WERI-Rb-1 (cell line): ENCODE data around the gene CNTD1.

Source experiments
- DNase-seq: peaks from one replicate; pipeline ENCODE4 v3.0.0-alpha.2; 2020
- H3K27ac ChIP-seq: fragments of 250-450 bp; sonication (Bioruptor Pico); 2 replicates; pipeline ENCODE4 v1.5.1; 2020; ENCODE audit warnings: mild to moderate bottlenecking, moderate library complexity
- H3K27me3 ChIP-seq: fragments of 250-450 bp; sonication (Bioruptor Pico); 2 replicates; pipeline ENCODE4 v1.5.1; 2021; ENCODE audit warnings: mild to moderate bottlenecking, low read depth, moderate library complexity; ENCODE audit not compliant: insufficient read depth, severe bottlenecking
- H3K36me3 ChIP-seq: fragments of 250-450 bp; sonication (Bioruptor Pico); 2 replicates; pipeline ENCODE4 v1.5.1; 2020; ENCODE audit warnings: mild to moderate bottlenecking, moderate library complexity
- H3K4me3 ChIP-seq: 2 replicates; pipeline ENCODE4 v1.5.1; 2011; ENCODE audit warnings: low read depth, mild to moderate bottlenecking, control low read depth, low read length
- H3K9me3 ChIP-seq: fragments of 250-450 bp; sonication (Bioruptor Pico); 2 replicates; pipeline ENCODE4 v1.5.1; 2021; ENCODE audit warnings: mild to moderate bottlenecking, moderate library complexity; ENCODE audit not compliant: severe bottlenecking
- CTCF ChIP-seq: IDR thresholded peaks from 2 replicates; pipeline ENCODE4 v1.5.1; 2011; ENCODE audit warnings: low read depth, mild to moderate bottlenecking, control low read depth, inconsistent platforms, low read length

The CNTD1 gene

DNA sequence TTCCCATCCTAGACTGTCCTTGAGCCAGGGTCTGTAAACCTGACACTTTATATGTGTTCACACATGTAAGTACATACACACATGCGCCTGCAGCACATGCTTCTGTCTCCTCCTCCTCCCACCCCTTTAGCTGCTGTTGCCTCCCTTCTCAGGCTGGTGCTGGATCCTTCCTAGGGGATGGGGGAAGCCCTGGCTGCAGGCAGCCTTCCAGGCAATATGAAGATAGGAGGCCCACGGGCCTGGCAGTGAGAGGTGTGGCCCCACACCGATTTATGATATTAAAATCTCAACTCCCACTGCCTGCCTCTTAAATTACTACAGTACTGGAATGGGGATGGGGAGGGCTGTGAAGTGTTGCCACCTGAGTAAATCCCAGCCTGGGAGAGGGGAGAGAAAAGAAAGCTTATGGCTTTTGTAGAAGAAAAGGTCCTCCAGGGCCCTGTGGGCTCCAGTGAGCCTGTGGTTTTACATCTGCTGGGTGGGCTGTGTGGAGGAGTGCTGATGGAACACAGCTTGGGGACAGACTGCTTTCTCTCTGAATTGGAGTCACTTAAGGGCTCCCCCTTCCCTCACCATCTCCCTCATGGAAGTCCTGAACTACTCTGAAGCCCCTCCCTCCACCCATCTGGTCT, 19.2 kb upstream of the CNTD1 start:
- Histone ChIP-seq H3K36me3 (peaks cover 44% of the 10 kb centered on the region), H3K27me3 (peaks cover 6% of the 10 kb centered on the region), H3K27ac (peak overlapping the region; percentile 36), H3K4me3 (peak overlapping the region; percentile 59), H3K9me3 (no peaks in the 10 kb centered on the region)
- no peak for TF ChIP-seq CTCF
- DNase-seq, result no peak

DNA sequence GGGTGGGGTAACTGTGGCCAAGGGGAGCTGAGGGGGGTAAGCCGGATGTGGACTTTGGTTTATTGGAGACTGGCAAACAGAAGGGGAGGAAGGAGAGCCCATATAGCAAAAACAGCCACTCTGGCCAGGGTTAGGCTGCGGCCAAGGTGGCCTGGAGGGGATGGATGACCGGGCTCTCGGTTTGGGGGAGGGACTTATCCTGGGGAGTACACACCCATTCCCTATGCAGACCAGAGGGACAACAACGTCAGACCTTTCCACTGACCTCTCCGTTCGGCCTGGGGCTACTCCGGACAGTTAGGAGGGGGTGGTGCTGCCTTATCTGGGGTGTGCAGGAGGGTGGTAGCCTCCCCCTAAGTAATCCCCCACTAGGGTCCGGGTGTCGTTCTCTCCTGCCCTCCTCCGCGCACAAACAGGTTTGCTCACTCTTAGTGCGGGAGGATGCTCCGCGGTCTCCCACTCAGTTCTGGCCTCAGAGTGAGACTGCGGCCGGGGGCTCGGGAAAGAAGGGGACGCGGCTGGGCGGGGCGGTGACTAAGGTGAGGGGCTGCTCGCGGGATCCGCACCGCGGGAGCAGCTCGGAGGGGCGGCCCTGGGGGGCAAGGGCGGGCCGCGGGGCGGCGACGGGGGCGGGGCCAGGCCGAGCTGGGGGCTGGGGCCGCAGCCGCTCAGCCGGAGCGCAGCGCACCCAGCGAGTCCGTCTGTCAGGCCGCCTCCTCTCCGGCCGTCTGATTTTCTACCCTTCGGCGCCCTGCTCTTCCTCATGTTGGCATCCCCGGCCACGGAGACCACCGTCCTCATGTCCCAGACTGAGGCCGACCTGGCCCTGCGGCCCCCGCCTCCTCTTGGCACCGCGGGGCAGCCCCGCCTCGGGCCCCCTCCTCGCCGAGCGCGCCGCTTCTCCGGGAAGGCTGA, 18.5 kb upstream of the CNTD1 start, which contains the start of gene WNK4:
Gene WNK4 (plus strand): TSS at position 675 of the 915 bp plus-strand sequence. CDS start 89 bp downstream, at position 764.
- Histone ChIP-seq H3K9me3 (no peaks in the 10 kb centered on the region), H3K36me3 (peaks cover 39% of the 10 kb centered on the region), H3K27ac (peak within 1 kb of the TSS; percentile 59), H3K27me3 (peaks cover 6% of the 10 kb centered on the region), H3K4me3 (peak within 1 kb of the TSS; percentile 59)
- DNase-seq, result peak; percentile 88
- TF ChIP-seq CTCF, result no peak

DNA sequence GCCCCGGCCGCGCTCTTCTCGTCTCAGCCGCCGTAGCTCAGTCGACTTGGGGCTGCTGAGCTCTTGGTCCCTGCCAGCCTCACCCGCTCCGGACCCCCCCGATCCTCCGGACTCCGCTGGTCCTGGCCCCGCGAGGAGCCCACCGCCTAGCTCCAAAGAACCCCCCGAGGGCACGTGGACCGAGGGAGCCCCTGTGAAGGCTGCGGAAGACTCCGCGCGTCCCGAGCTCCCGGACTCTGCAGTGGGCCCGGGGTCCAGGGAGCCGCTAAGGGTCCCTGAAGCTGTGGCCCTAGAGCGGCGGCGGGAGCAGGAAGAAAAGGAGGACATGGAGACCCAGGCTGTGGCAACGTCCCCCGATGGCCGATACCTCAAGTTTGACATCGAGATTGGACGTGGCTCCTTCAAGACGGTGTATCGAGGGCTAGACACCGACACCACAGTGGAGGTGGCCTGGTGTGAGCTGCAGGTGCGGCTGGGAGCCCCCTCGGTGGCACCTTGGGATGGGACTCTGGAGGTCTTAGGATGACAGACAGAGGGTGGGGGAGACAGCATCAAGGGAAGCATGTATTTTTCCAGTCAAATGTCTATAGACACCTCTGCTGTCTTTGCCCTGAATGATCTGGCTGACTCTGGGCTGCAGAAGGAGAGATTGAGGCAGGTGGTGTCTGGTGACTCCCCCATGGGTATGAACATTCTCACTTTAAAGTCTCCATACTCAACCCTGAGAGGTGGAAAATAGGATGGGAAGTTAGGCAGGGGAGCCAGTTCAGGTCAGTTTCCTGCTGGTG, 17.6 kb upstream of the CNTD1 start:
- peak; percentile 47 for DNase-seq
- Histone ChIP-seq H3K4me3 (peak overlapping the region; percentile 59), H3K9me3 (no peaks in the 10 kb centered on the region), H3K27ac (peak overlapping the region; percentile 59), H3K36me3 (peaks cover 30% of the 10 kb centered on the region), H3K27me3 (peaks cover 9% of the 10 kb centered on the region)
- no peak for TF ChIP-seq CTCF

DNA sequence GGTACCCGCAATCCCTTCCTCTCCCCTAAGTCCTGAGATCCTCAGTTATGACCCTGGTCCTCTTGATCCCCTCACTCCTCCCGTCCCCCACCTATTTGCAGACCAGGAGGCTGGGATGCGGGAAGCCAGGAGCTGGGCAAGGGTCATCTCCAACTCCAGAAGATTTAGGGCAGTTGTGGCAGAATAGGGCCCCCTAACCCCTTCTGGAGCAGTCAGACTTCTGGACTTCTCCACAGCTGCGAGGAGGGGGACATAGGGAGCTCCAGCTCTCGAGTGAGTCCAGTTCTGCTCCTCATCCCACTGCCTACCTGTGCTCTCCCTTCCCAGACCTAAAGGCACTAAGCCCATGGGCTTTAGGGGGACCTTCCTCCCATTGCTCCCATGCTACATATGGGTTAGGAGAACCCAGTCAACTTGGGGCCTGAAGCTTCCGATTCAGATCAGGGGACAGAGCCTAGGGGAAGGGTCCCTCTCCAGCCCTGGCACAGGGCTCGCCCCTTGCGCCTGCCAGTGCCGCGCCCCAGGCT, 17.0 kb upstream of the CNTD1 start:
- no peak for DNase-seq
- peaks cover 26% of the 10 kb centered on the region for H3K36me3 ChIP-seq
- H3K27ac ChIP-seq, result no peak overlapping the region
- H3K4me3 ChIP-seq, result no peak overlapping the region
- peaks cover 10% of the 10 kb centered on the region for H3K27me3 ChIP-seq
- H3K9me3 ChIP-seq, result no peaks in the 10 kb centered on the region
- no peak for TF ChIP-seq CTCF

- H3K9me3 ChIP-seq, result no peaks in the 10 kb centered on the region
- H3K27me3 ChIP-seq, result peaks cover 10% of the 10 kb centered on the region
- peaks cover 19% of the 10 kb centered on the region for H3K36me3 ChIP-seq
- no peak overlapping the region for H3K4me3 ChIP-seq
- no peak for DNase-seq
- TF ChIP-seq CTCF, result no peak
- no peak overlapping the region for H3K27ac ChIP-seq
Observed at GRCh38 chr17:42782166-42783061, 16.2 kb upstream of the CNTD1 start.
